Islet precursor cell (in vitro differentiated cells): Measurements from ENCODE around the gene FMO1.
"Not testable (repeated sequence)": the region's sequence is repeated elsewhere in the genome, so short reads cannot be mapped to it uniquely, and the experiment has no call there.

Experiments used
- DNase-seq: peaks from one replicate; pipeline ENCODE4 v3.0.0-alpha.2; 2018

FMO1 gene

DNA sequence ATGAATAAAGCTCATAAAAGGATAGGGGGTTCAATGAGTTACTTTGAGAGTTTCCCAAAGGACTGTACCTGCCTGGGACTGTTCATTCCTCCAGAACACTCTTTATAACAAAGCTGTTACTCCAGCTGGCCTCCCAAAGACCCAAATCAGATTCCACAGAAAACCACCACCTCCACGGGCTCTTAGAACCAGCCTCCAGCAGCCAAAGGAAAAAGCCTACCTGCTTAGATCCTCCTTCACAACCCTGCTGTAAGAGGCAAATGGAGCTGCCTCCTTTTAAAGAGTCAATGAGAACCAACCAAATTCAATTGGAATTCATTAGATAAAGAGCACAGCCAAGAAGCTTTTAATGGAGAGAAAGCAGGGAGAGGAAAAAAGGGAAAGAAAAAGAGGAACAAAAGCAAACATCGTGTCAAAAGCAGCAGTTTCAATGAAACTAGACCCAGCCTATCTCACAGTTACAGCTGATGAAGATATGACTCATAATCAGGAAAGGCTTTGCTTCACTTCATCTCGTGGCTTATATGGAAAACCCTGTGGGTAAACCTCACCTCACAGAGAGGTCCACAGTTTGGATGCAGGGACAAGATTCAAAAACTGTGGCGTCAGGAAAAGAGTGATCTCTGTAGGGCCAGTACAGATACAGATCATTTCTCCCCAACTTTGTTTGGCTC lies 37.9 kb downstream of the FMO1 start:
- no peak for DNase-seq

DNA sequence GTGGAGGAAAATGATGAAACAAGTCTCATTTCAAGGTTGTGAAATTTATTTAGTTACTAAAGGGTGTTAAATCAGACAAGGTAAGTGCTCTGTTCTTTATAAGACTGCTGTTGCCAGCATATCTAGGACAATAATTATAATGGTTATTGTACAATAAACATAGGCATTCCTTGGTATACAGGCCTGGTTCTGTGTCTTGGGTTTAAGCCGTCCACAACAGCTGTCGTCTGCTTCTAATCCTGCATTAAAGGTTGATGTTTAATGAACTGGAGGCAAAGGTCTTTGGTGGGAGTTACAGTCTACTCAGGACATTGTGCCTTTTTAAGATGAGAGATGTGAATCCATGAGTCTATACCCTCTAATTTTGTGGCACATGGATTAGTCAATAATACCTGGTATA lies 42.3 kb downstream of the FMO1 start:
- no peak for DNase-seq

DNA sequence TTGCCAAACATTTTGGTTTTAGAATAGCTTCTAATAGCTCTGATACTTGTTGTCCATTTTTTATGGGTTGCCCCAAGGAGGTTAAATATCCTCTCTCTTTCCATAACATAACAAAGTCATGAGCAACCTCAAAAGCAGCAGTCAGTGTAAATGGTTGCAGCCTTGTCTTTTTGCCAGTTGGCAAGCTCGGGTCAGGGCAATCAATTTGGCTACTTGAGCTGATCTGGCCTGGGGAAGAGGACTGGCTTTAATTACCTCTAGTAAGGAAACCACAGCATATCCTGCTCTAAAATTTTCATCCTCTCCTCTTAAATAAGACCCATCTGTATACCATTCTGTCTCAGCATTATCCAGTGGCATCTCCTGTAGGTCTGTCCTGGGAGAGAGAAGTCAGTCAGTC lies 44.5 kb downstream of the FMO1 start:
- DNase-seq: no peak

DNA sequence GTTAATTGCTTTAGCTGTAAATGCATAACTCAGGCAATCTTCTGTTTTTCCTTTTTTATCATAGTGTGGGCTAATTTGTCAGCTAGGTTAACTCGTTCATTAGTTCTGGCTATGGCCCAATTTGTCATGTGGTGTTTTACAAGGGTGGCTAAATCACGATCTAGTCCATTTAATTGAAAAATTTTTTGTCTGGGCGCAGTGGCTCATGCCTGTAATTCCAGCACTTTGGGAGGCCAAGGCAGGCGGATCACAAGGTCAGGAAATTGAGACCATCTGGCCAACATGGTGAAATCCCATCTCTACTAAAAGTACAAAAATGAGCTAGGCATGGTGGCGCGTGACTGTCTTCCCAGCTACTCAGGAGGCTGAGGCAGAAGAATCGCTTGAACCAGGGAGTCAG lies 47.1 kb downstream of the FMO1 start:
- not testable (repeated sequence) for DNase-seq

DNA sequence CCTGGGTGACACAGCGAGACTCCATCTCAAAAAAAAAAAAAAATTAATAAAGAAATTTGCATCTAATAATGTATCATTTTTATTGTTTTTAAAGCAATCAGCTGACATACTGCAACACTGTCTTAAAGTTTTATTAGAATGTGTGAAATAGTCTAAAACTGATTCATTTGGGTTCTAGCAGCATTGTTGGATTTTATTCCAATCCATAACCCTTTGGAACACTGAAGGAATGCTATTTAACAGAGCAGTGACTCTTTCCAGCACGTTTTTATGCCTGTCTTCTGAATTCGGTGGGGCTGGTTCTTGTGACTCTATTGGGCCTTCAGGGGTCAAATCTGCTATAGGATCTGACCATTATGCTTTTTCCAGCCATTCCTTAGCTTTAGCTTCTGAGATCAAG lies 47.5 kb downstream of the FMO1 start:
- DNase-seq: no peak

DNA sequence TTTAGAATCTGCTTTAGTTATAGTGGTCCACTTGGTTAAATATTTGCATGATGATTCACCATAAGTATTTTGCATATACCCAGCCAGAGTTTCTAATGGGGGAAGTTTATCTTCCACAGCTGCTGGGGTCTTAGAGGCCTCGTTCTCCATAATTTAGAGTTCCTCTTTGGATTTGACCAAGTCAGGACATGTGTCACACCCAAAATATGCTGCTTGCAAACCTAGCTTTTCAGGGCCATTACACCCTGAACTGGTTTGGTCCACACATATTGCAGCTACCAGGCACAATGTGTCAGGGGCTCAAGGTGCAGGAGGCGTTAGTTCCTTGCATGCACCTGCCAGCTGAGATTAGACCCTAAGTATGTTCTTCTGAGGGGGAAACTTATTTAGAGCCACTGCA lies 48.6 kb downstream of the FMO1 start:
- DNase-seq: no peak

DNA sequence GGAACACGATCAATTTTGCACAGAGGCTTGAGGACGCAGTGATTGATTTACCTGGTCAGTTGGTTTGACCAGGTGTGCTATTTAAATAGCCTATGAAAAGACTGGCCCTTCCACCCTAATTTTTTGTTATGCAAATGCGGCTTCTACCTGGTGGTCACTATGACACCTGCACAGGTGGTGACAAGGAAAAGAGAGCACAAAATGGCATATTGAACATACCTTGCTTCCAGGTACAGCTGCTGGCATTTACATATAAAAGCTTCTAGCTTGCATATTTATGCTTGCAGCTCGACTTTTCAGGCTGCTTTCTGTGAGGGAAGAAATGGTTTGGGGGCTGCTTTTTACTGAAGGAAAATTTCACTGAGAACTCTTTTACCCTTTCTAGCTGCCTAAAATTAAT lies 50.4 kb downstream of the FMO1 start:
- DNase-seq: no peak

DNA sequence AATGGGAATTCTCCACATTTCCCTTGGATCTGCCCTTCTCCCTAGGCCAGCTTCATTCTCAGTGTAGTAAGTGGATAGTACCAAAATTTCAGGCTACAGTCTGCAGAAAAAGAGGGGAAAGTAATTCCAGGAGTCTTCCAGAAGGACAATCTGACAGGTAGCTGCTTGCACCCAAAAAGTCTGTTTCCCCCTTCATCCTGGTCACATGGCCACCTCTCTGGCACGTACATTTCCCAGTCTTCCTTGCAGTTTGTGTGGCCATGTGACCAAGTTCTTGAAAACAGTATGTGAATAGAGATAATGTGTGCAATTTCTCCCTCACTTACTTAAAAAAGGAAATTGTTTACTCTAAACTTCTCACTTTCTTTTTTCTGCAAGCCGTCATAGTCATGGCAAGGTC lies 51.0 kb downstream of the FMO1 start:
- DNase-seq: no peak

DNA sequence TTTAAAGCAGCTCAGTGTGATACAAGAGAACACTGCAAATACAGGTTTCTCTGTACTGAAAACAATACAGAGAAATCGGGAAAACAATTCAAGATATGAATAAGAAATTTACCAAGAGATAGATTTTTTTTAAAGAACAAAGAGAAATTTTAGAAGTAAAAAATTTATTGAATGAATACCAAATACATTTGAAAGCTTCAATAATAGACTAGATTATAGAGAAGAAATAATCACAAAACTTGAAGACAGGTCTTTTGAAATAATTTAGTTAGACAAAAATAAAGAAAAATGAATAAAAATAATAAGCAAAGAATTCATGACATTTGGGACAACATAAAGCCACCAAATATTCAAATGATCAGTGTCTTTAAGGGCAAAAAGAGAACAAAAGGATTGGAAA lies 52.1 kb downstream of the FMO1 start:
- DNase-seq: no peak

DNA sequence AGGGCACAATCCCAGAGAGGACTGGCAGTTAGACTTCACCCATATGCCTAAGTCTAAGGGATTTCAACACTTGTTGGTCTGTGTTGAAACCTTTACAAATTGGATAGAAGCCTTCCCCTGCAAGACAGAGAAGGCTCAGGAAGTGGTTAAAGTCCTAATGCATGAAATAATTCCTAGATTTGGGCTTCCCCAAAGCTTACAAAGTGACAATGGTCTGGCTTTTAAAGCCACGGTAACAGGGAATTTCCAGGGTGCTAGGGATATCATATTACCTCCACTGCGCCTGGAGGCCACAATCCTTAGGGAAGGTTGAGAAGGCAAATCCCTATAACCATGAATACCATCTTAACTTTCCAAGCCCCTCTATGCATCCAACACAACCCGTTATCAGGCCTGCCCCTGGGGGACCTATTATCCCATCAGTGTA lies 62.4 kb downstream of the FMO1 start:
- DNase-seq: peak; percentile 59

DNA sequence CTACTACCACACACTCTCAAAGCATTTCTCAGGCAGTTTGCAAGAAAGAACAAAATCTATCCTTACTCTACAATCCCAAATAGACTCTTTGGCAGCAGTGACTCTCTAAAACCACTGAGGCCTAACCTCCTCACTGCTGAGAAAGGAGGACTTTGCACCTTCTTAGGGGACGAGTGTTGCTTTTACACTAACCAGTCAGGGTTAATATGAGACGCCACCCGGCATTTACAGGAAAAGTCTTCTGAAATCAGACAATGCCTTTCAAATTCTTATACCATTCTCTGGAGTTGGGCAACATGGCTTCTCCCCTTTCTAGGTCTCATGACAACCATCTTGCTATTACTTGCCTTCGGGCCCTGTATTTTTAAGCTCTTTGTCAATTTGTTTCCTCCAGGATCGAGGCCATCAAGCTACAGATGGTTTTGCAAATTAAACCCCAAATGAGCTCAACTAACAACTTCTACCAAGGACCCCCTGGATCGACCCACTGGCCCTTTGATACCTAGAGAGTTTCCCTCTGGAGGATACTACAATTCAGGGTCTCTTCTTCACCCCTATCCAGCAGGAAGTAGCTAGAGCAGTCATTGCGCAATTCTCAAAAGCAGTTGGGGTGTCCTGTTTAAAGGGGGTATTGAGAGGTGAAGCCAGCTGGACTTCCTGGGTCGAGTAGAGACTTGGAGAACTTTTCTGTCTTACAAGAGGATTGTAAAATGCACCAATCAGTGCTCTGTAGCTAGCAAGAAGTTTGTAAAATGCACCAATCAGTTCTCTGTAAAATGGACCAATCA lies 63.7 kb downstream of the FMO1 start:
- DNase-seq: no peak

DNA sequence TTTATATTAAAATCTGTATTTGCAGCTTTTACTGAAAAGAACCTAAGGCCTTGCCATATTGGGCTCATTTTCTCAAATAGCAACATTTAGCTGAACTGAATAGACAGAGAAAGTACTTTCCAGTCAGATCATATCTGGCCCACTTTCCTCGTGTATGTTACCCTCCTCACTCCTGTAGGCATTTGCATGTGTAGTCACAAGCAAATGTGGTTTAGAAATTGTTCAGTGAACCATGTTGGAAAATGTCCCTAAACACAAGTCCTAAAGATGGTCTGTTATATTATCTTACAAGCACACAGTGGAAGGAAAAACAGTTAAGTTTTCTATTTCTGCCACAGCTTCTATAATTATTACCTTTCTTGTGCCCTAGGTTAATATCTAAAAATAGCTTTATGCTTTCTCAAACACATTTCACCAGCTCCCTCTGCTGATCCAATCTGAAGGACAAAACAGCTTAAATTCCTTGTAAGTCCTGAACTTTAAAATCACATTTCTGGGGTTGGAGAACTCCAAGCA lies 65.1 kb downstream of the FMO1 start:
- DNase-seq: no peak

DNA sequence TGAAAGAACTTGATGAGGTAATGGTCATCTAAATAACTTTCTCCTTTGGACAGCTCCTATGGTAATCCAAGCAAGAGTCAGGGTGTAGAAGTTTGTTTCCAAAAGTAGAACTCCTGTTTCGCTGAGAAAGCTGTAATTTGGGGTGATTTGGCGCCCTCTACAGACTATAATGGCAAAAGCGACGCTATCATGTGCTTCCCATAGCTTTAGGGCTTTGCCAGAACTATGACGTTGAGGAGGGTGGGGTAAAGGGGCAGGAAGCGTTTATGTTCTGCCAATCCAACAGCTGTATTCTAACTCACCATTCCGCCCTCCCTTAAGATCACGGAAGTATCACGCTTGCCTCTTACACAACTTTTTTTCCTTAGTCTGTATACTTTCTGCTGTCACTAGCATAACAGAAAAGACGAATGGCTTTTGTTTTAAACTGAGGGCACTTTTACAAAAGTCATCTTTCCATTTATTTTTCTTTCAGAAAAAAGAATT lies 65.6 kb downstream of the FMO1 start, which contains the start of gene FMO4:
TSS of gene FMO4 (plus strand) at position 349 of the 486 bp plus-strand sequence. CDS start 5,643 bp downstream, outside the sequence.
- peak; percentile 95 for DNase-seq

DNA sequence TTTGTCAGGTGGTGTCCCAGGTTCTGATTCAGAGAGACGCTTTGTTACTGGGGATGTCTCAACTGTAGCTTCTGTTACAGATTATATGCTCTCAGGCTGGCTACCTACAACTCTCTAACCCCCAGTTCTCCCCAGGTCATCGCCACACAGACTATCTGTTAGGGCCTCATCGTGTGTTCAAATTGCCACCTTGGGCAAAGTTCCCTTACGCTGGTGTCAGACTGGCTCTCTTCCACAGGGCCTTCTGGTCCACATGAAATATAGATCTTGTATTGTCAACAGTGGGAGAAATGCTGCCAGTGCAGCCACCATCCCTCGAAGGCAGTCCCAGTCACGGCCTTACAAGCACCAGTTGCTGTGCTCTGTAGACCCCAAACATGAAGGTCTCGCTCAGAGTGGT lies 81.0 kb downstream of the FMO1 start:
- no peak for DNase-seq

DNA sequence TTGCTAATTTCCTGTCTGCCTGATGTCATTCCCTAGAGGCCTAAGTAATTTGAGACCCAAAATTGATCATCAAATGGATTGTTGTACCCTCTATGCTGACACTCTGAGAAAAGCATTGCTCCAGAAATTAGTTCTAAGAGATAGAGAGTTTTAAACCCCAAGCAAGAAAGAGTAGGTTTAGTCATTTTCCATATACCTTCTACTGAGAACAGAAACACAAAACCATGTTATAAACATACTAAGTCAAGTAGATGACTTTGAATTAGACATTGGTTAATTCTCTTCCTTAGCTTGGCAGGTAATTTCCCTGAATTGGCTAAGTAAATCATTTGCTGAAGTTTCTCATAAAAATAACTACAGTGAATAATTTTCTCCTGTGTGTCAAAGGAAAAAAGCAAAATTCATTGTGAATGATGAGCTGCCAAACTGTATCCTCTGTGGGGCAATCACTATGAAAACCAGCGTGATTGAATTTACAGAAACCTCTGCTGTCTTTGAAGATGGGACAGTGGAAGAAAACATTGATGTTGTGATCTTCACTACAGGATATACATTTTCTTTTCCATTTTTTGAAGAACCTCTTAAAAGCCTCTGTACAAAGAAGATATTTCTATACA lies 85.8 kb downstream of the FMO1 start:
- no peak for DNase-seq
